HCT116 (cell line): ENCODE data around the gene RIN3. TPM values are rescaled to one million over a fixed set of nuclear protein-coding genes. Genes with fewer than 3 reads are reported as not detected.

Experiments used
- ATAC-seq: fragments of 200-7000 bp; cut with Tn5 transposase; 2 replicates; pipeline ENCODE4 v1.9.1; 2020; ENCODE audit warnings: mild to moderate bottlenecking, moderate library complexity
- BruUV-seq: library from RNA; stranded (reverse); fragments of 400-500 nt; replicated peaks from 2 replicates; lab custom pipeline; 2021; lab: Mats Ljungman, UMichigan
- CTCF ChIA-PET: fragments of 300-600 bp; sonication (Branson Sonifier 250); formaldehyde crosslinking; loops from one replicate; lab custom pipeline; 2021; ENCODE audit warnings: antibody characterized with exemption; lab: Charles Lee
- POLR2A ChIA-PET: fragments of 300-600, 350-600 bp; sonication (Branson Sonifier 250); formaldehyde crosslinking; loops from one replicate; lab custom pipeline; 2021; ENCODE audit warnings: antibody characterized with exemption; lab: Charles Lee
- RAD21 ChIA-PET, 2 experiments: fragments of 300-600 bp; sonication (Branson Sonifier 250); formaldehyde crosslinking; loops; one replicate each; lab custom pipeline; 2023; ENCODE audit warnings: low total read pairs in 2 of 2; ENCODE audit not compliant: uncharacterized antibody in 2 of 2, unreplicated experiment in 2 of 2, low non-redundant PET in 1 of 2; lab: Charles Lee
- DNase-seq: peaks from one replicate; pipeline ENCODE4 v3.0.0-alpha.2; 2010; ENCODE audit warnings: low read depth, low spot score
- H2AFZ ChIP-seq: fragments of 200-600 bp; shearing (Covaris generic), sonication (generic); 2 replicates; pipeline ENCODE4 v1.6.1; 2017; ENCODE audit warnings: low read depth, mixed run types, mixed read lengths, antibody characterized with exemption, low read length; ENCODE audit not compliant: poor library complexity, severe bottlenecking
- H3K27ac ChIP-seq: 2 replicates; pipeline ENCODE4 v1.5.1; 2012; ENCODE audit warnings: low read depth, low read length
- H3K27me3 ChIP-seq: fragments of 200-600 bp; sonication (generic); 2 replicates; pipeline ENCODE4 v1.6.1; 2016; ENCODE audit warnings: mixed run types, low read length, mixed read lengths; ENCODE audit not compliant: insufficient read depth
- H3K36me3 ChIP-seq, 2 experiments: fragments of 200-500 bp in 1 of 2; fragments of 200-600 bp in 1 of 2; sonication (Bioruptor generic) in 1 of 2; sonication (generic) in 1 of 2; 2 replicates each; pipeline versions ENCODE4 v1.5.1 to v1.6.1; 2014 to 2016; ENCODE audit warnings: low read length in 2 of 2, inconsistent platforms in 1 of 2, mixed read lengths in 1 of 2, mixed run types in 1 of 2; ENCODE audit not compliant: insufficient read depth in 2 of 2, control insufficient read depth in 1 of 2
- H3K4me1 ChIP-seq, 2 experiments: fragments of 200-600 bp in 1 of 2; sonication (generic) in 1 of 2; 2 replicates each; pipeline versions ENCODE4 v1.5.1 to v1.6.1; 2012 to 2017; ENCODE audit warnings: low read length in 2 of 2, inconsistent platforms in 1 of 2, mild to moderate bottlenecking in 1 of 2, mixed read lengths in 1 of 2, mixed run types in 1 of 2, moderate library complexity in 1 of 2; ENCODE audit not compliant: insufficient read depth in 2 of 2, control insufficient read depth in 1 of 2
- H3K4me2 ChIP-seq: fragments of 200-600 bp; sonication (generic); 2 replicates; pipeline ENCODE4 v1.6.1; 2017; ENCODE audit warnings: mixed run types, low read length, mixed read lengths
- H3K4me3 ChIP-seq, 2 experiments: fragments of 200-600 bp in 1 of 2; sonication (generic) in 1 of 2; replicated peaks in 1 of 2; 2 replicates each; pipeline ENCODE4 v1.5.1; 2011 to 2016; ENCODE audit warnings: low read length in 2 of 2, control low read depth in 1 of 2, low read depth in 1 of 2, mild to moderate bottlenecking in 1 of 2, mixed read lengths in 1 of 2, mixed run types in 1 of 2
- H3K79me2 ChIP-seq: fragments of 200-600 bp; sonication (generic); 2 replicates; pipeline ENCODE4 v1.6.1; 2017; ENCODE audit warnings: mild to moderate bottlenecking, mixed run types, low read length, moderate library complexity, mixed read lengths; ENCODE audit not compliant: insufficient read depth
- H3K9ac ChIP-seq: fragments of 200-600 bp; sonication (generic); 2 replicates; pipeline ENCODE4 v1.6.1; 2016; ENCODE audit warnings: low read length, mixed read lengths
- H3K9me2 ChIP-seq: fragments of 200-600 bp; sonication (generic), shearing (Covaris generic); 2 replicates; pipeline ENCODE4 v1.6.1; 2017; ENCODE audit warnings: mixed run types, mild to moderate bottlenecking, moderate library complexity; ENCODE audit not compliant: insufficient read depth
- H3K9me3 ChIP-seq, 2 experiments: fragments of 200-500 bp in 1 of 2; fragments of 200-600 bp in 1 of 2; sonication (Bioruptor generic) in 1 of 2; sonication (generic) in 1 of 2; 2 replicates each; pipeline ENCODE4 v1.6.1; 2014 to 2017; ENCODE audit warnings: low read length in 2 of 2, mixed read lengths in 2 of 2, inconsistent platforms in 1 of 2, low read depth in 1 of 2, mild to moderate bottlenecking in 1 of 2, mixed run types in 1 of 2, moderate library complexity in 1 of 2; ENCODE audit not compliant: control insufficient read depth in 1 of 2, insufficient read depth in 1 of 2
- H4K20me1 ChIP-seq: fragments of 200-600 bp; sonication (generic), shearing (Covaris generic); 2 replicates; pipeline ENCODE4 v1.6.1; 2017; ENCODE audit warnings: mixed run types, mild to moderate bottlenecking, moderate library complexity; ENCODE audit not compliant: insufficient read depth
- EGR1 ChIP-seq: IDR thresholded peaks from 2 replicates; pipeline ENCODE4 v1.6.1; 2012; ENCODE audit warnings: low read depth
- FOSL1 ChIP-seq: IDR thresholded peaks from 2 replicates; pipeline ENCODE4 v1.6.1; 2012; ENCODE audit warnings: low read depth
- POLR2A ChIP-seq: IDR thresholded peaks from 2 replicates; pipeline ENCODE4 v1.7.0; 2011; ENCODE audit warnings: borderline replicate concordance; ENCODE audit not compliant: insufficient read depth, insufficient read length; ENCODE audit errors: extremely low read depth
- RAD21 ChIP-seq: IDR thresholded peaks from 2 replicates; pipeline ENCODE4 v1.6.1; 2012; ENCODE audit warnings: low read depth, mild to moderate bottlenecking
- SP1 ChIP-seq: IDR thresholded peaks from 2 replicates; pipeline ENCODE4 v1.6.1; 2012; ENCODE audit warnings: low read depth
- TCF7L2 ChIP-seq: IDR thresholded peaks from 2 replicates; pipeline ENCODE4 v1.7.0; 2011; ENCODE audit warnings: borderline replicate concordance, inconsistent platforms; ENCODE audit not compliant: insufficient read depth, insufficient read length; ENCODE audit errors: extremely low read depth
- intact Hi-C: fragments of 100-400 bp; cut with micrococcal nuclease; formaldehyde crosslinking; loops from 2 replicates; pipeline ENCODE4 v1.10.0; 2022
- total RNA-seq: library from RNA; stranded (reverse); gene quantifications from one replicate; pipeline ENCODE4 v1.2.1, GENCODE V29; 2021; ENCODE audit not compliant: unreplicated experiment

Gene RIN3
- total RNA-seq, 1 experiment from 2014 or later, result 22.2 TPM

- no TSS peak for BruUV-seq
- Histone ChIP-seq H3K9me2 (no peaks in the 10 kb centered on the region), H4K20me1 (no peaks in the 10 kb centered on the region), H3K9me3 (no peaks in the 10 kb centered on the region), H3K27ac (no peak overlapping the region), H3K9ac (no peak overlapping the region), H3K4me2 (no peak overlapping the region), H3K4me3 (no peak overlapping the region), H3K27me3 (no peaks in the 10 kb centered on the region), H3K4me1 (no peaks in the 10 kb centered on the region), H3K79me2 (no peaks in the 10 kb centered on the region), H3K36me3 (no peaks in the 10 kb centered on the region), H2AFZ (no peak overlapping the region)
- intact Hi-C loops, result loop anchor here (10.0 kb wide), 1 partner anchor 467 kb away; no protein-coding TSS in a partner anchor
- RAD21 ChIA-PET, result no interaction called here
- DNase-seq, result no peak
- CTCF ChIA-PET, result no interaction called here
- TF ChIP-seq FOSL1, result no peak
- no peak for TF ChIP-seq SP1
- TF ChIP-seq TCF7L2, result no peak
- no peak for ATAC-seq
- POLR2A ChIA-PET, result no interaction called here
These were observed 88.3 kb downstream of the RIN3 start for GRCh38 chr14:92601757-92602417.

GRCh38 chr14:92603309-92604242, 90.0 kb downstream of the RIN3 start:
- ChIA-PET RAD21 (interaction anchor here in 1 of 2 experiments (0.5 kb wide), 1 partner anchor 48 kb away, joined by 3 read pairs; no protein-coding TSS in a partner anchor), POLR2A (no interaction called here), CTCF (no interaction called here)
- Histone ChIP-seq H3K4me1 (peaks cover 0 to 7% of the 10 kb centered on the region in 2 experiments; a peak in 1 of 4 replicates), H3K9me2 (no peaks in the 10 kb centered on the region), H3K27me3 (no peaks in the 10 kb centered on the region), H3K4me2 (no peak overlapping the region), H2AFZ (no peak overlapping the region), H3K4me3 (no peak overlapping the region), H3K79me2 (no peaks in the 10 kb centered on the region), H4K20me1 (no peaks in the 10 kb centered on the region), H3K9me3 (no peaks in the 10 kb centered on the region), H3K9ac (no peak overlapping the region), H3K27ac (no peak overlapping the region), H3K36me3 (no peaks in the 10 kb centered on the region)
- 0 out of 2 replicates have a peak, but pooled peaks have one; percentile 55 for ATAC-seq
- BruUV-seq, result no TSS peak
- intact Hi-C loops, result loop anchor here (10.0 kb wide), 1 partner anchor 469 kb away; no protein-coding TSS in a partner anchor
- TF ChIP-seq POLR2A, result no peak
- TF ChIP-seq RAD21, result peak; percentile 48
- TF ChIP-seq EGR1, result no peak
- no peak for DNase-seq
